AG04450 (cell line): Measurements from ENCODE around the gene MDC1. TPM values are rescaled to one million over a fixed set of nuclear protein-coding genes. Genes with fewer than 3 reads are reported as not detected.
A peak's percentile ranks its signal among the peaks of the same experiment; 100 is the strongest.
"Not testable (repeated sequence)": the region's sequence is repeated elsewhere in the genome, so short reads cannot be mapped to it uniquely, and the experiment has no call there.

Source experiments
- CTCF ChIA-PET: fragments of 300-600, 350-600 bp; formaldehyde crosslinking; extraction: SDS; loops from one replicate; lab custom pipeline; 2022; ENCODE audit warnings: antibody characterized with exemption, inconsistent platforms; lab: Charles Lee
- POLR2A ChIA-PET: fragments of 350-600 bp; formaldehyde crosslinking; extraction: SDS; loops from one replicate; lab custom pipeline; 2021; ENCODE audit warnings: antibody characterized with exemption, inconsistent platforms; lab: Yijun Ruan, JAX
- DNase-seq: peaks from one replicate; pipeline ENCODE4 v3.0.0-alpha.2; 2011; ENCODE audit warnings: low read depth, low spot score
- H3K27ac ChIP-seq: one replicate; pipeline ENCODE4 v1.5.1; 2012; ENCODE audit warnings: low read depth, low read length, control low read depth
- H3K27me3 ChIP-seq: one replicate; pipeline ENCODE4 v1.6.0; 2012; ENCODE audit warnings: low read length; ENCODE audit not compliant: control insufficient read depth, insufficient read depth
- H3K4me3 ChIP-seq: 2 replicates; pipeline ENCODE4 v1.5.1; 2011; ENCODE audit warnings: mild to moderate bottlenecking, low read depth, low read length, control low read depth
- H3K9me3 ChIP-seq: 2 replicates; pipeline ENCODE4 v1.5.1; 2012; ENCODE audit warnings: low read length; ENCODE audit not compliant: control insufficient read depth, insufficient read depth
- polyA plus RNA-seq: library from polyadenylated mRNA; depleted of rRNA; stranded (reverse); fragments of >200 nt; gene quantifications from 2 replicates; pipeline ENCODE4 v1.2.3, GENCODE V29; 2011
- TF ChIP-seq, protein P1 (sequence below): IDR thresholded peaks from 2 replicates; pipeline ENCODE4 v1.5.1; 2011; ENCODE audit warnings: low read depth, low read length, control low read depth, inconsistent platforms

Gene MDC1
- polyA plus RNA-seq, 1 experiment: 4.1 TPM

- POLR2A ChIA-PET: no interaction called here
- Histone ChIP-seq H3K27me3 (no peaks in the 10 kb centered on the region), H3K9me3 (0 out of 2 replicates have a peak, but pooled peaks cover 4% of the 10 kb centered on the region), H3K27ac (no peak overlapping the region), H3K4me3 (no peak overlapping the region)
- TF ChIP-seq, protein P1, sequence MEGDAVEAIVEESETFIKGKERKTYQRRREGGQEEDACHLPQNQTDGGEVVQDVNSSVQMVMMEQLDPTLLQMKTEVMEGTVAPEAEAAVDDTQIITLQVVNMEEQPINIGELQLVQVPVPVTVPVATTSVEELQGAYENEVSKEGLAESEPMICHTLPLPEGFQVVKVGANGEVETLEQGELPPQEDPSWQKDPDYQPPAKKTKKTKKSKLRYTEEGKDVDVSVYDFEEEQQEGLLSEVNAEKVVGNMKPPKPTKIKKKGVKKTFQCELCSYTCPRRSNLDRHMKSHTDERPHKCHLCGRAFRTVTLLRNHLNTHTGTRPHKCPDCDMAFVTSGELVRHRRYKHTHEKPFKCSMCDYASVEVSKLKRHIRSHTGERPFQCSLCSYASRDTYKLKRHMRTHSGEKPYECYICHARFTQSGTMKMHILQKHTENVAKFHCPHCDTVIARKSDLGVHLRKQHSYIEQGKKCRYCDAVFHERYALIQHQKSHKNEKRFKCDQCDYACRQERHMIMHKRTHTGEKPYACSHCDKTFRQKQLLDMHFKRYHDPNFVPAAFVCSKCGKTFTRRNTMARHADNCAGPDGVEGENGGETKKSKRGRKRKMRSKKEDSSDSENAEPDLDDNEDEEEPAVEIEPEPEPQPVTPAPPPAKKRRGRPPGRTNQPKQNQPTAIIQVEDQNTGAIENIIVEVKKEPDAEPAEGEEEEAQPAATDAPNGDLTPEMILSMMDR: no peak
- CTCF ChIA-PET: interaction anchor here (0.9 kb wide), 1 partner anchor 24 kb away, joined by 3 read pairs; no protein-coding TSS in a partner anchor
- DNase-seq: no peak
These were observed 40.3 kb upstream of the MDC1 start for GRCh38 chr6:30757261-30757904.

DNA sequence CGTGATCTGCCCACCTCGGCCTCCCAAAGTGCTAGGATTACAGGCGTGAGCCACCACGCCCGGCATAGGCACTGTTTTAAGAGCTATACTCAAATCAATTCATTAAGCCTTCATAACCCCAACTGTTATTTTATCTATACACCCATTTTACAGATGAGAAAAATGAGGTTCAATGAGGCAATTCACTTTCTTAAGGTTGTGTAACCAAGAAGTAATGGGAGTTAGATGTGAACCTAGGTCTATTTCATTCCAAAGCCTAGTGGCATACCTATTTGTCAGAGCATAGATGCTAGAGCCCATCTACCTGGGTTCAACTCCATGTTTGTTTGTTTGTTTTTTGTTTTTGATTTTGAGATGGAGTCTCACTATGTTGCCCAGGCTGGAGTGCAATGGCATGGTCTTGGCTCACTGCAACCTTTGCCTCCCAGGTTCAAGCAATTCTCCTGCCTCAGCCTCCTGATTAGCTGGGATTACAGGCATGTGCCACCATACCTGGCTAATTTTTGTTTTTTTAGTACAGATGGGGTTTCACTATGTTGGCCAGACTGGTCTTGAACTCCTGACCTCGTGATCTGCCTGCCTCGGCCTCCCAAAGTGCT is 39.4 kb upstream of the MDC1 start:
- H3K27me3 ChIP-seq, H3K9me3 ChIP-seq, DNase-seq, H3K4me3 ChIP-seq, CTCF ChIA-PET, H3K27ac ChIP-seq: not testable (repeated sequence)
- POLR2A ChIA-PET: interaction anchor here (0.9 kb wide), 1 partner anchor 13 kb away, joined by 3 read pairs; no protein-coding TSS in a partner anchor

DNA sequence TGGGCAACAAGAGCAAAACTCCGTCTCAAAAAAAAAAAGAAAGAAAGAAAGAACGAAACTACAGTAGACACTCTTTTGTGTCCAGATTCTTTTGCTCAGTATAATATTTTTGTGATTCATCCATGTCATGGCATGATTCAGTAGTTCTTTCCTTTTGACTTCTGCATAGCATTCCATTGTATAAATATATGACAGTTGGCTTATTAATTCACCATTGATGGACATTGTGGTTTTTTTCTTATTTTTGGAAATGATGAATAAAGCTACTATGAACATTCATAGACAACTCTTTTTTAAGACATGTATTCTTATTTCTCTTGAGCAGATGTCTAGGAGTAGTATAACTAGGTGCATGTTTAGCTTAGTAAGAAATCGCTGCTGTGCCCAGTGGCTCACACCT is 37.5 kb upstream of the MDC1 start:
- ChIA-PET POLR2A (interaction anchor here (0.8 to 1.3 kb wide), 3 partner anchors 14 to 69 kb away, joined by 3 to 8 read pairs (median 4); no protein-coding TSS in a partner anchor), CTCF (interaction anchor here (0.6 to 1.0 kb wide), 3 partner anchors 13 to 74 kb away, joined by 3 to 4 read pairs (median 3); no protein-coding TSS in a partner anchor)
- no peak overlapping the region for H3K27ac ChIP-seq

DNA sequence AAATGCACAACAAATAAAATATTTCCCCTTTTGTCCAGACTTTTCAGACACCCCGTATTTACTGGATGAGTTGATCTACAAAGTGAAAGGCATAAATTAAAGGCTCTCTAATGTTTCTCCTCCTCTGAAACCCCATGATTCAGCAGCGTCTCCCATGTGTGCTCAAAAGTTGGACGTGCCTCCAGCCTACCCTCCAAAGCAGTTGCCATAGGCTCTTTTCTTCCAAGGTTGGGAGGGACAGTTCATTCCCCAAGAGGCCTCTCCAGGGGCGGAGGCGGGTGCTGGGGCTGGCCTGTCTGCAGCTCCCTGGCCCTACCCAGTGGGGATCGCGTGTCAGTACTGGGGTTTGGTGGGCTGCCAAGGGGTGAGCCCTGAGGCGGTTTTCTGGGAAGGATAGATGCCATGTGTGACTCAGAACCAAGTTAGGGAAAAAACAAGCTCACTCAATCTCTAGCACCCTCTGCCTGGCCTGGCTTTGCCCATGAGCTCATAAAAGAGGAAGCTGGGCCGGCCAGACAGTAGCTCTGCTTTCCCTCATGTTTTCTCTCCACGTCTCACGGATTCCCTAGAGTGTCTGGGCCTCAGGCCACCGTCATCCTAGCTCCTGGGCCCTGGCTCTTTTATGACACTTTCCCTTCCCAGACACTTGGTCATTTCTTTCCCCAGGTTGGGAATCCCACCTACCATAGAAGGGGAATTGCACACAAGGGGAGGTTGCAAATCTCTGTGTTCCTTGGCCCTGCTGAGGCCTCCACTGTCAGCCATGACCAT is 35.3 kb upstream of the MDC1 start:
- Histone ChIP-seq H3K9me3 (no peaks in the 10 kb centered on the region), H3K4me3 (no peak overlapping the region), H3K27ac (peak overlapping the region; percentile 99), H3K27me3 (no peaks in the 10 kb centered on the region)
- POLR2A ChIA-PET: interaction anchor here (0.5 to 2.5 kb wide), 18 partner anchors 8 to 795 kb away, joined by 3 to 49 read pairs (median 6); partner anchors contain the start of genes FLOT1, IER3, MDC1 and NFKBIL1
- TF ChIP-seq, protein P1: 0 out of 2 replicates have a peak, but pooled peaks have one; percentile 13
- CTCF ChIA-PET: interaction anchor here (0.5 to 1.7 kb wide), 9 partner anchors 9 to 318 kb away, joined by 3 to 12 read pairs (median 4); no protein-coding TSS in a partner anchor
- DNase-seq: peak; percentile 99

More for the DNA sequence above, 37.5 kb upstream of the MDC1 start:
- Histone ChIP-seq H3K4me3 (no peak overlapping the region), H3K9me3 (no peaks in the 10 kb centered on the region), H3K27me3 (no peaks in the 10 kb centered on the region)
- no peak for DNase-seq
- TF ChIP-seq, protein P1: no peak

- DNase-seq: no peak
- Histone ChIP-seq H3K27ac (peak overlapping the region; percentile 31), H3K27me3 (no peaks in the 10 kb centered on the region), H3K4me3 (no peak overlapping the region), H3K9me3 (no peaks in the 10 kb centered on the region)
- TF ChIP-seq, protein P1: no peak
- ChIA-PET POLR2A (no interaction called here), CTCF (interaction anchor here (0.6 kb wide), 1 partner anchor 163 kb away, joined by 5 read pairs; no protein-coding TSS in a partner anchor)
These were observed 33.2 kb upstream of the MDC1 start for GRCh38 chr6:30750379-30750668.
